ENCODE results near the gene SPIC. TPM values are rescaled to one million over a fixed set of nuclear protein-coding genes. Genes with fewer than 3 reads are reported as not detected.
"Not testable (repeated sequence)": the region's sequence is repeated elsewhere in the genome, so short reads cannot be mapped to it uniquely, and the experiment has no call there.

Gene SPIC
- polyA plus RNA-seq, 1 donor from 2014 or later = not detected

DNA sequence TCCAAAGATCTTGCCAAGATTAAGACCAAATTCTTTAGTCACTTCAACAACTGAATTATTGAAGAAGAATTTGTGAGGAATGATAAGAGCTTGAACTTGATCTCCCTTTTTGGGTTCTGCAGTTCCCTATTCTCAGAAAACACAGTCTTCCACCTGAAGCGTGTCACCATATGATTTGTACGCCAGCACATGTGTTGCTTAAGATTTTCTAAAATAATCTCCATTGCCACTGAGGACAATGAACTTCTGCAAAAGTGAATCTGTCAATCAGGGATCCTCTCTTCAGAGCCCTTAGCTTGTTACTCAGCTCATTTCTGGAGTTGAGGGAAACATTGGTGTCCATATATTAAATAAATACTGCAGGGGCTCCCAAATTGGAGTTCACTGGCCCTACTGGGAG is 4.2 kb upstream of the SPIC start:
- H3K79me2 ChIP-seq (replicated peaks; ENCODE audit: insufficient read depth, low read length) = no peaks in the 10 kb centered on the region
- no peaks in the 10 kb centered on the region for H3K9me2 ChIP-seq (ENCODE audit: insufficient read depth, low read length)
- no peak overlapping the region for H2AFZ ChIP-seq (ENCODE audit: low read depth, low read length)
- H3K4me2 ChIP-seq (ENCODE audit: low read length) = no peak overlapping the region
- TF ChIP-seq, protein P1, sequence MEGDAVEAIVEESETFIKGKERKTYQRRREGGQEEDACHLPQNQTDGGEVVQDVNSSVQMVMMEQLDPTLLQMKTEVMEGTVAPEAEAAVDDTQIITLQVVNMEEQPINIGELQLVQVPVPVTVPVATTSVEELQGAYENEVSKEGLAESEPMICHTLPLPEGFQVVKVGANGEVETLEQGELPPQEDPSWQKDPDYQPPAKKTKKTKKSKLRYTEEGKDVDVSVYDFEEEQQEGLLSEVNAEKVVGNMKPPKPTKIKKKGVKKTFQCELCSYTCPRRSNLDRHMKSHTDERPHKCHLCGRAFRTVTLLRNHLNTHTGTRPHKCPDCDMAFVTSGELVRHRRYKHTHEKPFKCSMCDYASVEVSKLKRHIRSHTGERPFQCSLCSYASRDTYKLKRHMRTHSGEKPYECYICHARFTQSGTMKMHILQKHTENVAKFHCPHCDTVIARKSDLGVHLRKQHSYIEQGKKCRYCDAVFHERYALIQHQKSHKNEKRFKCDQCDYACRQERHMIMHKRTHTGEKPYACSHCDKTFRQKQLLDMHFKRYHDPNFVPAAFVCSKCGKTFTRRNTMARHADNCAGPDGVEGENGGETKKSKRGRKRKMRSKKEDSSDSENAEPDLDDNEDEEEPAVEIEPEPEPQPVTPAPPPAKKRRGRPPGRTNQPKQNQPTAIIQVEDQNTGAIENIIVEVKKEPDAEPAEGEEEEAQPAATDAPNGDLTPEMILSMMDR (IDR thresholded peaks at IDR 0.05; ENCODE audit: poor library complexity, severe bottlenecking) = no peak
- TF ChIP-seq MXI1 (conservative IDR thresholded peaks at IDR 0.05; ENCODE audit: poor library complexity, severe bottlenecking) (no peak), EZH2 (IDR thresholded peaks at IDR 0.05; ENCODE audit: borderline replicate concordance, insufficient read depth, low read length, poor library complexity, severe bottlenecking) (no peak), RAD21 (conservative IDR thresholded peaks at IDR 0.05) (no peak), SMC3 (conservative IDR thresholded peaks at IDR 0.05; ENCODE audit: poor library complexity) (no peak), POLR2AphosphoS5 (IDR thresholded peaks at IDR 0.05) (no peak), EP300 (conservative IDR thresholded peaks at IDR 0.05; ENCODE audit: poor library complexity, severe bottlenecking) (no peak), TAF1 (IDR thresholded peaks at IDR 0.05; ENCODE audit: low read depth) (no peak)
- TF ChIP-seq, protein P2, sequence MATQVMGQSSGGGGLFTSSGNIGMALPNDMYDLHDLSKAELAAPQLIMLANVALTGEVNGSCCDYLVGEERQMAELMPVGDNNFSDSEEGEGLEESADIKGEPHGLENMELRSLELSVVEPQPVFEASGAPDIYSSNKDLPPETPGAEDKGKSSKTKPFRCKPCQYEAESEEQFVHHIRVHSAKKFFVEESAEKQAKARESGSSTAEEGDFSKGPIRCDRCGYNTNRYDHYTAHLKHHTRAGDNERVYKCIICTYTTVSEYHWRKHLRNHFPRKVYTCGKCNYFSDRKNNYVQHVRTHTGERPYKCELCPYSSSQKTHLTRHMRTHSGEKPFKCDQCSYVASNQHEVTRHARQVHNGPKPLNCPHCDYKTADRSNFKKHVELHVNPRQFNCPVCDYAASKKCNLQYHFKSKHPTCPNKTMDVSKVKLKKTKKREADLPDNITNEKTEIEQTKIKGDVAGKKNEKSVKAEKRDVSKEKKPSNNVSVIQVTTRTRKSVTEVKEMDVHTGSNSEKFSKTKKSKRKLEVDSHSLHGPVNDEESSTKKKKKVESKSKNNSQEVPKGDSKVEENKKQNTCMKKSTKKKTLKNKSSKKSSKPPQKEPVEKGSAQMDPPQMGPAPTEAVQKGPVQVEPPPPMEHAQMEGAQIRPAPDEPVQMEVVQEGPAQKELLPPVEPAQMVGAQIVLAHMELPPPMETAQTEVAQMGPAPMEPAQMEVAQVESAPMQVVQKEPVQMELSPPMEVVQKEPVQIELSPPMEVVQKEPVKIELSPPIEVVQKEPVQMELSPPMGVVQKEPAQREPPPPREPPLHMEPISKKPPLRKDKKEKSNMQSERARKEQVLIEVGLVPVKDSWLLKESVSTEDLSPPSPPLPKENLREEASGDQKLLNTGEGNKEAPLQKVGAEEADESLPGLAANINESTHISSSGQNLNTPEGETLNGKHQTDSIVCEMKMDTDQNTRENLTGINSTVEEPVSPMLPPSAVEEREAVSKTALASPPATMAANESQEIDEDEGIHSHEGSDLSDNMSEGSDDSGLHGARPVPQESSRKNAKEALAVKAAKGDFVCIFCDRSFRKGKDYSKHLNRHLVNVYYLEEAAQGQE (IDR thresholded peaks at IDR 0.05; ENCODE audit: borderline replicate concordance) = no peak
- no peaks in the 10 kb centered on the region for H3K9me3 ChIP-seq (ENCODE audit: low read length)
- no peaks in the 10 kb centered on the region for H3F3A ChIP-seq (ENCODE audit: insufficient read depth, low read length, poor library complexity, severe bottlenecking)
- H3K27me3 ChIP-seq (ENCODE audit: insufficient read depth, low read depth, low read length) = no peaks in the 10 kb centered on the region
- no peaks in the 10 kb centered on the region for H3K36me3 ChIP-seq (ENCODE audit: insufficient read depth, low read length)
- H3K27ac ChIP-seq (ENCODE audit: low read length) = no peak overlapping the region
- no peak overlapping the region for H3K9ac ChIP-seq (ENCODE audit: low read length)
- H3K4me3 ChIP-seq (ENCODE audit: low read length) = no peak overlapping the region
- H4K20me1 ChIP-seq (ENCODE audit: insufficient read depth) = no peaks in the 10 kb centered on the region

DNA sequence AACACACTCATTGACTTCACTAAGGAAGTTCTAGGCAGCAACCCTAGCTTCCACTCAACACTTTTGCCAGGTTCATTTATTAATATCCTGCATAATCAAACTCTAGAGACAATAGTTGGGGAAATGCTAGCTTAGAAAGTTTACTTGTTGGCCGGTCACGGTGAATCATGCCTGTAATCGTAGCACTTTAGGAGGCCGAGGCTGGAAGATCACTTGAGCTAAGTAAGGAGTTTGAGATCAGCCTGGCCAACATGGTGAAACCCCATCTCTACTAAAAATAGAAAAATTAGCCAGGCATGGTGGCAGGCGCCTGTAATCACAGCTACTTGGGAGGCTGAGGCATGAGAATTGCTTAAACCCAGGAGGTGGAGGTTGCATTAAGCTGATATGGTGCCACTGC is 3.3 kb upstream of the SPIC start:
- not testable (repeated sequence) for H3K36me3 ChIP-seq (ENCODE audit: insufficient read depth, low read length); H3K9me2 ChIP-seq (ENCODE audit: insufficient read depth, low read length); H3F3A ChIP-seq (ENCODE audit: insufficient read depth, low read length, poor library complexity, severe bottlenecking); H3K27ac ChIP-seq (ENCODE audit: low read length); H3K9me3 ChIP-seq (ENCODE audit: low read length); H3K4me2 ChIP-seq (ENCODE audit: low read length); H3K9ac ChIP-seq (ENCODE audit: low read length); H3K79me2 ChIP-seq (replicated peaks; ENCODE audit: insufficient read depth, low read length); H2AFZ ChIP-seq (ENCODE audit: low read depth, low read length); H4K20me1 ChIP-seq (ENCODE audit: insufficient read depth); H3K4me3 ChIP-seq (ENCODE audit: low read length); H3K27me3 ChIP-seq (ENCODE audit: insufficient read depth, low read depth, low read length)

DNA sequence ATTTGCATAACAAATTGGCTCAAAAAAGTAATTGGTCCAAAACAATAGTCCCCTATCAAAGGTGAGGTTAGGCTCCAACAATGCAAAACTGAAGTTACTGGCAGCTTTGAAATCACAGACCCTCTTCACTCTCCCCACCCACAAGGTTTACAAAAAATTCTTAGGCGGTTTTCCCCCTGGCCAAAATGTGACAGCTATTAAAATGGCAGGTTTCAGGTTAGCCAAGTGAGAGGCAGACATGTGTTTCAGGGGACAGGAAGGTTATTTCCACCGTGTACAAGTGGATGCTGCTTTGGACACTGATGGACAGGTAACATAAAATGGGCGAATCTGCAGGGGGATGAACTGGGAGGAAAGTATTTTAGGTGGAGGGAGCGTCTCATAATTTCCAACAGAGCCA is 888 bp upstream of the SPIC start:
- H3K9me3 ChIP-seq (ENCODE audit: low read length) = no peaks in the 10 kb centered on the region
- no peaks in the 10 kb centered on the region for H3K9me2 ChIP-seq (ENCODE audit: insufficient read depth, low read length)
- no peak overlapping the region for H3K27ac ChIP-seq (ENCODE audit: low read length)
- H2AFZ ChIP-seq (ENCODE audit: low read depth, low read length) = no peak overlapping the region
- no peaks in the 10 kb centered on the region for H3F3A ChIP-seq (ENCODE audit: insufficient read depth, low read length, poor library complexity, severe bottlenecking)
- H3K4me3 ChIP-seq (ENCODE audit: low read length) = no peak overlapping the region
- no peak overlapping the region for H3K9ac ChIP-seq (ENCODE audit: low read length)
- H4K20me1 ChIP-seq (ENCODE audit: insufficient read depth) = no peaks in the 10 kb centered on the region
- no peaks in the 10 kb centered on the region for H3K79me2 ChIP-seq (replicated peaks; ENCODE audit: insufficient read depth, low read length)
- H3K36me3 ChIP-seq (ENCODE audit: insufficient read depth, low read length) = no peaks in the 10 kb centered on the region
- no peak for TF ChIP-seq MXI1 (conservative IDR thresholded peaks at IDR 0.05; ENCODE audit: poor library complexity, severe bottlenecking)
- TF ChIP-seq, protein P2 (IDR thresholded peaks at IDR 0.05; ENCODE audit: borderline replicate concordance) = no peak
- no peak for TF ChIP-seq RAD21 (conservative IDR thresholded peaks at IDR 0.05)
- TF ChIP-seq SMC3 (conservative IDR thresholded peaks at IDR 0.05; ENCODE audit: poor library complexity) = no peak
- H3K4me2 ChIP-seq (ENCODE audit: low read length) = no peak overlapping the region
- H3K27me3 ChIP-seq (ENCODE audit: insufficient read depth, low read depth, low read length) = no peaks in the 10 kb centered on the region
